ENCODE measurements around the gene PAX2. TPM values are rescaled to one million over a fixed set of nuclear protein-coding genes. Genes with fewer than 3 reads are reported as not detected.

The PAX2 gene
- total and polyA plus RNA-seq, 2 of the 8 experiments (the other 6 are each of a cell fraction or from before 2014, with no cell fraction given) = 0.02 TPM; not detected in 1

GRCh38 chr10:100864978-100865377 lies 119.6 kb downstream of the PAX2 start (continued):
- TF ChIP-seq RXRA (IDR thresholded peaks at IDR 0.05; ENCODE audit: insufficient read depth, low read depth, low read length) = no peak
- TF ChIP-seq BCL11A (IDR thresholded peaks at IDR 0.05; ENCODE audit: low read depth in 2 of 2, low read length in 2 of 2) = no peak
- no peak for TF ChIP-seq GTF2F1 (IDR thresholded peaks at IDR 0.05; ENCODE audit: borderline replicate concordance, low read depth, low read length)
- no peak for TF ChIP-seq ATF2 (IDR thresholded peaks at IDR 0.05; ENCODE audit: low read length)
- no peak for TF ChIP-seq GABPA (IDR thresholded peaks at IDR 0.05; ENCODE audit: borderline replicate concordance, insufficient read depth, low read length)

All from H1 (cell line).